ENCODE data around the gene RPS27.
"Not testable (repeated sequence)": the region's sequence is repeated elsewhere in the genome, so short reads cannot be mapped to it uniquely, and the experiment has no call there.

RPS27 gene

DNA sequence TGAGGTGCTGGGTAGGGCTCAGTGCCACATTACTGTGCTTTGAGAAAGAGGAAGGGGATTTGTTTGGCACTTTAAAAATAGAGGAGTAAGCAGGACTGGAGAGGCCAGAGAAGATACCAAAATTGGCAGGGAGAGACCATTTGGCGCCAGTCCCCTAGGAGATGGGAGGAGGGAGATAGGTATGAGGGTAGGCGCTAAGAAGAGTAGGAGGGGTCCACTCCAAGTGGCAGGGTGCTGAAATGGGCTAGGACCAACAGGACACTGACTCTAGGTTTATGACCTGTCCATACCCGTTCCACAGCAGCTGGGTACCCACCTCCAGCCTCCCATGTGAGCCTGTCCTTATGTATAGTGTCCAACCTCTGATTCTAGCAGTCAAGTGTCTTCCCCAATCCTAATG lies 31.1 kb upstream of the RPS27 start:
- no peak for DNase-seq (ENCODE audit: low read depth, low spot score)

DNA sequence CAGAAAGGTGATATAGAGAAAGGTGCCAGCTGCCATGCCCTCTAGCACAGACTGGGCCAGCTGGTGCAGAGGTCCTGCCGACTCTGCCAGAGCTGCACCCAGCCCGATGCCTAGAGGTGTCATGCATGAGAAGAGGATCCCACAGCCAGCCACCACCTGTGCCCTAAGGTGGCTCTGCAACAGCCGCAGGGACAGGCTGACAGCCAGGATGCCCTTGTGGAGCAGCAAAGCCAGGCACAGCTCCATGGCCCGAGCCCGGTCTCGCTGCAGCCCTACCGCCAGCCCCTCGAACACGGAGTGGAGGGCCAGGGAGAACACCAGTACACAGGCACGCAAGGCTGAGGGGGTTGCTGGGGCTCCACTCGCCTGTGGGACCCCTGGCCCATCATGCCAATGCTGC lies 30.4 kb upstream of the RPS27 start:
- DNase-seq (ENCODE audit: low read depth, low spot score): no peak

More for the DNA sequence above, 31.1 kb upstream of the RPS27 start:
- H3K4me3 ChIP-seq (ENCODE audit: low read length): no peak overlapping the region

DNA sequence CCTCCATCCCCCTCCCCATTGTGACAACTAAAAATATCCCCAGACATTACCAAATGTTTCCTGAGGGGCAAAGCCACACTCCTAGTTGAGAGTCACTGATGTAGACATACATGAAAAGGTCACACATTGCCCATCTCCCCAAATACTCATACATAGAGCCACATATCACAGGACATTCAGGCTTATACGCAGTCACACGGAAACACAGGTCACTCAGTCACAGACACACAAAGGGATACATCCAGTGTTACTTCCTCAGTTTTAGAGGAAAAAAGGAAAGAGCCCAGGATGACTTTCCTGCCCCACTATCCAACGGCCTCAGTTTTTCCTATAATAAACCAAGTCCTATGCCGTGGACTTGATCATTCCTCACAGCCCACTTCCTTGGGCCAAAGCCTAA lies 29.1 kb upstream of the RPS27 start:
- H3K4me3 ChIP-seq (ENCODE audit: low read length): no peak overlapping the region
- DNase-seq (ENCODE audit: low read depth, low spot score): no peak

More for the DNA sequence above, 30.4 kb upstream of the RPS27 start:
- no peak overlapping the region for H3K4me3 ChIP-seq (ENCODE audit: low read length)

DNA sequence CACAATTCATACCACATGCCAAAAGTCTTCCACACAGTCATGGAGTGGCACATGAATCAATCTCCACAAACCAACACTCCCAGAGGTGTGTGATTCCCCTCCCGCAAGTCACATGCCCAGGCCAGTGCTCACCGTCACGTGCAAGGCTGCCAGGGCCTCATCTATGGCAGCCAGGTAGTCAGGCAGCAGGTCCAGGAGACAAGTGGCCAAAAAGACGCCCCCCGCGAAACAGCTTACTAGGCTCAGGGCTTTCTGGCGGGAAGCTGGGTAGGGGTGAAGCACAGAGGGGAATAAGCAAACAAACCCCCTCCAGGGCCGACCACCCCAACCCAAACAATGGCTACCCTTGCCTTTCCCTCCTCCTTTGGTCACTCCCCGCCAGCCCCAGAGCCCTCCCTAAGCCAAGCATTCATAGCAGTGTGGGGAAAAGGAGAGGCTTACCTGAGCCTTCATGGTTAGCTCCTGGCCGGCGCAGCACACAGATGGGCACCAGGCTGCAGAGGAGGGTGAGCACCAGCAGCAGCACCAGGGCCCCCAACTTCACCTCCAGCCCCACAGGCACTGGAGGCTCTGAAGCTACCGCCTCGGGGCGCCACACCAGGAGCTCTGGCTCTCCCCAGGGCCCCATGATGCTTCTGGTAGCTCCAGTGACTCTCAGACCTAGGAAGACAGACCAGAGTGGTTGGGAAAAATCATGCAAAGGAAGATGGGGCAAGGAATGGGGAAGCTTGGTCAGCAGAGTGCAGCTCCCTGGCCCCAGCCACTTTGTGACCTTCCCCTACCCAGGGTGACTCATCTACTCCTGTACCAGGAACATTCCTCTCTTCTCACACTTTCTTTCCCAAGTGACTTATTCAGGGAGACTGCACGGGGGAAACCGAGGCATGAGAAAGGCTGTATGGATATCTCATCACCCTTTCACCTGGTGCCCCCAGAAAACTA lies 28.2 kb upstream of the RPS27 start:
- peak overlapping the region; percentile 85 for H3K4me3 ChIP-seq (ENCODE audit: low read length)
- no peak for DNase-seq (ENCODE audit: low read depth, low spot score)

DNA sequence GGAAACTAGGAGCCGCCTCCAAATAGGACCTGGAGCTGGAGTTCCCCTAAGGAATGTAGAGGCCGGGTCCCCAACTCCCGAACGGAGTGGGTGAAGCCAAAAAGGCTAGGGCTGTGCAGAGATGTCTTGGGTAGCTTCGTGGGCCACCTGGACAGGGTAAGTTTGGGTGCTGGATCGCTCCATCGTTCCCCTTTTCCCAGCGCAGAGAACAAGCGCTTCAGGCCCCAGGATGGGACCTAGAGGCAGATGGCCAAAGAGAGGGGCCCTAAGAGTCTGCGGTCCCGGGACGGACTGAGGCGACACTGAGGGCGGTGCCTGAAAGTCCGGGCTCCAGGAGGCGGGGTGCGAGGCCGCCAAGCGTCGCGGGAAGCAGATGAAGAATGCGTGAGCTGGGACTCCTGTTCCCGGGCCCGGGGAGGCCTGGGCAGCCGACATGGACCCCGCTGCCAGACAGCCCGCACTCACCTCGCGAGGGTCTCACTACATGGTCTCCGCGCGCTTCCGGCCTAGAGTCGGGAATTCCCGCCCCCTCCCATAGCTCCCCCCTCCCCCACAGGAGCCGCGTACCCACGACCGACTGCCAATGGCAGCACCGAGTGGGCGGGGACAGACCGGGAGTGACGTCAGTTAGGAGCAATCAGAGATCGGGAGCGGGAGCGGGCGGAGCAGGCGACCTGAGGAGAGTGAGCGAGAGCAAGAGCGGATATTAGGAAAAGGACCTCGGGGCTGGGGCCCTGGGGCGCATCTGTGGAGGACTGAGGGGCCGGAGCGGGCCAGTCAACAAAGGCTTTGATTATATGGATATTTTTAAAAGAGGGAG lies 27.3 kb upstream of the RPS27 start, which contains the start of gene SLC39A1:
TSS of gene SLC39A1 (minus strand) at position 508 of the 820 bp plus-strand sequence. CDS start 822 bp downstream, outside the sequence.
- peak within 1 kb of the TSS; percentile 85 for H3K4me3 ChIP-seq (ENCODE audit: low read length)
- peak; percentile 93 for DNase-seq (ENCODE audit: low read depth, low spot score)

DNA sequence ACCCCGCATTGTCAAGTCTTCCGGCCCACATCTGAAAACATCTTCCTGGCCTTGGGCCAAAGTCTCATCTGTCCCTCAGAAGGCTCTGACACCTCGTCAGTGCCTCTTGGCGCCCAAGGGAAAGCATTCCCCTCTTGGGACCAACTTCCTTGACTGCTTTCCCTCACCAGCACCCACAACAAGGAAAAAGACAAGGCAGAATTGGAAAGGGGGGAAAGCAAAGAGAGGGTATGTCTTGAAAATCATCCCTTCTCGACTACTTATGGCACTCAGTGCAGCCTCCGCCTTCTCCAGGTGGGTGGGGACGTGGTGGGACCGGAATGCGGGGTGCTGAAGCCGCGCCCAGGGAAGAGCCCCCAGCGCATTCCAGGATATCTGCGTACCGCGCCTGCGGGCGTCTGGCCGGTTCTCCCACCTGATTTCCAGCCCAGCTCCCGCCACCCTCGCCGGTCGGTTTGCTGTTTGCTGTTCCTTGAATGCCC lies 26.7 kb upstream of the RPS27 start:
- DNase-seq (ENCODE audit: low read depth, low spot score): no peak
- H3K4me3 ChIP-seq (ENCODE audit: low read length): peak overlapping the region; percentile 85

DNA sequence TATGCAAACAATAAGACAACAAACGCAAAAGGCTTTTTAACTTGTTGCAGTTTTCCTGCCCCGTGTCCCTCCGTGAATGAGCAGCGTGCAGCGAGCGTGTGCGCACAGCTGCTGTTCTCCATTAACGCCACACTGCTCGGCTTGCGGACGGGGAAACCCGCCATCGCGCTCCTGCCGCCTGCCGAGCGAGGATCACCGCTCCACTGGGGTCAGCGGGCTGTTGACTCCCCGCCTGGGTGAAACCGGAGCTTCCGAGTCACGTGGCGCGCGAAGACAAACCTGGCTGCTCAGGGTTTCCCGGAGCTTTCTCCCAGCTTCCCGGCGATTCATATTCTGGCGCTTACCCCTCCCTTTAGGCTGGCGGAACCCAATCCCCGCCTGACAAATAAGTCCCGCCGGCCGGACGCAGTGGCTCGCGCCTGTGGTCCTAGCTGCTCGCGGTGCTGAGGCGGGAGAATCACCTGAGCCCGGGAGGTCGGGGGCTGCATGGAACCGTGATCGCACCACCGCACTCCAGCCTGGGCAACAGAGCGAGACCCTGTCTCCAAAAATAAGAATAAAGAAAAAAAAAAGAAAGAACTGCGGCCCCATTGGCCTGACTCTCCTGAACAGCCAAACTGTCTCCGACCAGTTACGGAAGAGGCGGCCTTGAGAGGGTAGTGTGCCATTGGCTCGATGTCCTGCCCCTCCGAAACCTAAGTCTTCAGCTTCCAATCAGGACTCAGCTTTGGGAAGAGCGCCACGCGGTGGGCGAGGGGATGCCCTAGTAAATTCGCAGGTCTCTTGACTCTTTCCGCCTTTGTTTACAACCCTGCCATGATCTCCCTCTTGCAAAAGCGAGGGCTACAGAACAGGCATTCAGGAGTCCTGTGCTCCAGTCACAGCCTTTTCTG lies 23.2 kb upstream of the RPS27 start, which contains the start of gene CREB3L4:
TSS of gene CREB3L4 (plus strand) at position 796 of the 893 bp plus-strand sequence. CDS start 624 bp downstream, outside the sequence.
- DNase-seq (ENCODE audit: low read depth, low spot score): peak; percentile 99
- H3K4me3 ChIP-seq (ENCODE audit: low read length): peak within 1 kb of the TSS; percentile 72

DNA sequence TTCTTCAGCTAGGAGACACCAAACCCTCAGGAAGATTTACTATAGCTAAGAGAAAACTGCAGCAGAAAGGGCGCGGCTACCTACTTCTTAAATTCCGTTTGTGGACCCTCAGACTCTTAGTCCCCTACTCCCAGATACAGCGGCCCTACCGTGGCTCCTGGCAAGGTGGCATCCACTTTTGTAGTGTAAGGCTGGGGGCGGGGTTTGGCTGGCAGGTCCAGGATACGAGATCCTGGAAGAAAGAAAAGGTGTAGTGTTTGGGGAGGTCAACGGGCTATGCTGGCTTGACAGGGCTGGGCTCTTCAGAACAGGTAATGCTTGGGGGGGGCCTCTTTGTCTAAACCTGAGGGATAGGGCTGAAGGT lies 22.6 kb upstream of the RPS27 start:
- H3K4me3 ChIP-seq (ENCODE audit: low read length): peak overlapping the region; percentile 72
- DNase-seq (ENCODE audit: low read depth, low spot score): no peak

DNA sequence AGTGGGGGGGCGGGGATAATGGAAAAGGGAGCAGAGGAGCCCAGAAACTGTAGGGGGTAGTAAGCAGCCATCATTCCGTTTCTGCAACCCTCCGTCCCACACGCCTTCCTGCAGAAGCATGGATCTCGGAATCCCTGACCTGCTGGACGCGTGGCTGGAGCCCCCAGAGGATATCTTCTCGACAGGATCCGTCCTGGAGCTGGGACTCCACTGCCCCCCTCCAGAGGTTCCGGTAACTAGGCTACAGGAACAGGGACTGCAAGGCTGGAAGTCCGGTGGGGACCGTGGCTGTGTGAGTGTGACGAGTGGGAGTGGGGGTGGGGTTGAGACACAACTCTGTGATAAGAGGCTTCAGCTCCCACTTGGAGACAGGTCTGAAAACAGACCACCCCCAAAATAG lies 22.2 kb upstream of the RPS27 start:
- DNase-seq (ENCODE audit: low read depth, low spot score): no peak
- H3K4me3 ChIP-seq (ENCODE audit: low read length): peak overlapping the region; percentile 72

DNA sequence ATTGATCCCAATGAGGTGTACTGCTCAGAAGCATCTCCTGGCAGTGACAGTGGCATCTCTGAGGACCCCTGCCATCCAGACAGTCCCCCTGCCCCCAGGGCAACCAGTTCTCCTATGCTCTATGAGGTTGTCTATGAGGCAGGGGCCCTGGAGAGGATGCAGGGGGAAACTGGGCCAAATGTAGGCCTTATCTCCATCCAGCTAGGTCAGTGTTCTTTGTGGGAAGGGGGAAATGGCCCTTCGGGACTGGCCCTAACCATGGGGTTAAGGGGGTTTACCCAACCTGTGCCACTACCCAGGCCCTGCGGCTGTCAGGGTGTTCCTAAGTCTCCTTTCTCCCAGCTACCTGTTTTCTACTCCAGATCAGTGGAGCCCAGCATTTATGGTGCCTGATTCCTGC lies 21.6 kb upstream of the RPS27 start:
- H3K4me3 ChIP-seq (ENCODE audit: low read length): no peak overlapping the region
- DNase-seq (ENCODE audit: low read depth, low spot score): no peak

DNA sequence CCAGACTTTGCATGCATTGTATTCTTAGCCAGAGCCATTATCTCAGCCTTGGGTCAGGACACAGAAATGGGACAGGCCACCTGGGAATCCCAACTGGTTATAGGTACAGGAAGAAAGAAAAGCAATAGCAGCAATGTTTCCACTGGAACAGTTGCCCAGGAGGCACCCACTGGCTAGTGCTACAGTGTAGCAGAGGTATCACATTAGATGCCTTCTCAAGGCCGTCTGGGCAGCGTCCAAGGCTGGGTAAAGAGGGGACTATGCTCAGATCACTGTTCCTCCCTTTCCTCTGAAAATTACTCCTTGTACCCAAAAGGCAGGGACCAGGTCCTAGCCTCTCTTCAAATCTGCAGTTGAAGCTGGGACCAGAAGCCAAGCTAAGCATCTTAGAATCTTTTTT lies 20.2 kb upstream of the RPS27 start:
- no peak for DNase-seq (ENCODE audit: low read depth, low spot score)
- no peak overlapping the region for H3K4me3 ChIP-seq (ENCODE audit: low read length)

DNA sequence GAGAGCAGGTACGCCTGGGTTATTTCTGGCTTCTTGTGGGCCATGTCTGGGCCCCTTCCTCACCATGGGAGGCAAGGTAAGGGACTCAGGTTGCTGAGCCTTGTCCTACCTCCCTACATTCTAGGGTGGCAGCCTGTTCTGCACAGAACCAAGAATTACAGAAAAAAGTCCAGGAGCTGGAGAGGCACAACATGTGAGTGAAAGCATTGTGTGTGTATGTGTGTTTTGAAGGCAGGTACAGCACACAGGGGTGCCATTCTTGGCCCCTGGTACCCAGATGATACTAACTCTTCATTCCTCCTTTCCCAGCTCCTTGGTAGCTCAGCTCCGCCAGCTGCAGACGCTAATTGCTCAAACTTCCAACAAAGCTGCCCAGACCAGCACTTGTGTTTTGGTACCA lies 17.5 kb upstream of the RPS27 start:
- no peak overlapping the region for H3K4me3 ChIP-seq (ENCODE audit: low read length)
- DNase-seq (ENCODE audit: low read depth, low spot score): no peak

DNA sequence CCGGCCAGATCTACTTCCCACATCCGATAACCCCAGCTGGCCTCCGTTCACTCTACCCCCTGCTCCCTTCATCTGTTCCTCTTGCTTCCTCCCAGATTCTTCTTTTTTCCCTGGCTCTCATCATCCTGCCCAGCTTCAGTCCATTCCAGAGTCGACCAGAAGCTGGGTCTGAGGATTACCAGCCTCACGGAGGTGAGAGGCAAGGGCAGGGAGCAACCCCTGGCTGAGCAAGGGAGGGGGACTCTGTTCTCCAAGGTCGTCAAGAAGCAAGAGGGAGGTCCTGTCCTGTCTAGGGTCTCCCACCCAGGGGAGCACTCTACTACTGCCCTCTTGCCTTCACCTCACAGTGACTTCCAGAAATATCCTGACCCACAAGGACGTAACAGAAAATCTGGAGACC lies 17.0 kb upstream of the RPS27 start:
- no peak for DNase-seq (ENCODE audit: low read depth, low spot score)

DNA sequence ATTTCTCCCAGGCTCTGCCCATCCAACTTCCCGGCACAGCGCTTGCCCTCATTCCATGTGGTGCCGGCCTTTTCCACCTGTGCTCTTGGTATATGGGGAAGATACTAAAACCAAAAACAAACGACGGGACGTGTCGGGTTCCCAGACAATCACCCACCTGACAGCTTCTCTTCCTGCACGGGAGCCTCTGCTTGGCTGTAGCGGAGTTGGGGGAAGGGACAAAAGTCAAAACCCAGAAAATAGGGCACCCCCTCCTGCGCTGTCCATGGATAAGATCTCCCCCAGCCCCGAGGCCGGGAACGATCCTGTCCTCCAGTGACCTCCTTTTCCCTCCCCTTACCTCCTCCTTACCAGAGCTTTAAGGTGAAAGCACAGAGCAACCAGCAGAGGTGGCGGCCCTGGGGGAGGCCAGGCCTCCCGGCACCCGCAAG lies 13.7 kb upstream of the RPS27 start:
- peak overlapping the region; percentile 93 for H3K4me3 ChIP-seq (ENCODE audit: low read length)
- DNase-seq (ENCODE audit: low read depth, low spot score): no peak

More for the DNA sequence above, 17.0 kb upstream of the RPS27 start:
- H3K4me3 ChIP-seq (ENCODE audit: low read length): no peak overlapping the region

DNA sequence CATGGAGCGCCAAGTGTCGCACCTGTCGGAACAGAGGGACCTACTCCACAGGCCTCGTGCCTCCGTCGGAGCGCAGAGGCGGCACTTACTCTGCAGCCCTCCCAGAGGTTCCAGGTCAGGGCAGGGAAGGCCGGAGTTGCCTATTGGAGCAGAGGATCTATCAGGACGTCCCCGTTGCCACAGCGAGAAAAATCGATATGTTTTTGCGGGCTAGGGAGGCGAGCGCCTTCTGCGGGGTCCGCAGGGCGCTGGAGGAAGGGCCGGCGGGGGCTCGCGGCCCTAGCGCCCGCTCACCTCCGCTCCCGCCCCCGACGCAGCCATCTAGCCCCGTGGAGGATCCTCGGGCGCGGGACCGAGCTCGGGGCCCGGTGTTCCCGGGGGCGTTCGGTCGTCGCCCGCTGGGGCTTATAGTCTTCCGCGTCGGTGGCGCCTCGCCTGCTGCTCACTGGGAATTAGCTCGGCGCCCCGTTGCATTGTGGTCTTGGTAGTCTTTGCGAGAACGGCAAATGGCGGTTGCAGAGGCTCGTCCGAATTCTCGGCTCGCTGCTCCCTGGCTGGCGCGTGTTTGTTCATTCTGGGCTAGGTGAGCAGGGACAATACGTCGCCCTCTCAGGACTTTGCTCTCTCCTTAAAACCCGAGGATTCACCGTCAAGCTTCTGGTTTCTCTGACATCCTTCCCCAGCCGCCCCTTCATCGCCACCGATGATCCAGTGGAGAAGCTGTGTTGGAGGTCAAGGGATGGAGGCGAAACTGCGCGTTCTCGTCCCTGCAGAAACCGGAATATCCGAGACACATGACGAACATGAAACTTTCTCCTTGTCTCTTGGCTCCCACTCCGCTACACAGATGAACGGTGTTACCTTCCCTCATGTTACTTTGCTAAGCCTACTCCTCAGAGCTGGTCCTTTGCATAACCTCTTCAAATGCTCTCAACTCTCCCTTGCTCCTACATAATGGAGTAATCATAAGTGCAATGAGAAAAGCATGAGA lies 13.0 kb upstream of the RPS27 start, which contains the start of gene JTB:
TSS of gene JTB (minus strand) at position 425 of the 991 bp plus-strand sequence. CDS start at position 3, 422 bp downstream.
- peak; percentile 81 for DNase-seq (ENCODE audit: low read depth, low spot score)
- H3K4me3 ChIP-seq (ENCODE audit: low read length): peak within 1 kb of the TSS; percentile 93

DNA sequence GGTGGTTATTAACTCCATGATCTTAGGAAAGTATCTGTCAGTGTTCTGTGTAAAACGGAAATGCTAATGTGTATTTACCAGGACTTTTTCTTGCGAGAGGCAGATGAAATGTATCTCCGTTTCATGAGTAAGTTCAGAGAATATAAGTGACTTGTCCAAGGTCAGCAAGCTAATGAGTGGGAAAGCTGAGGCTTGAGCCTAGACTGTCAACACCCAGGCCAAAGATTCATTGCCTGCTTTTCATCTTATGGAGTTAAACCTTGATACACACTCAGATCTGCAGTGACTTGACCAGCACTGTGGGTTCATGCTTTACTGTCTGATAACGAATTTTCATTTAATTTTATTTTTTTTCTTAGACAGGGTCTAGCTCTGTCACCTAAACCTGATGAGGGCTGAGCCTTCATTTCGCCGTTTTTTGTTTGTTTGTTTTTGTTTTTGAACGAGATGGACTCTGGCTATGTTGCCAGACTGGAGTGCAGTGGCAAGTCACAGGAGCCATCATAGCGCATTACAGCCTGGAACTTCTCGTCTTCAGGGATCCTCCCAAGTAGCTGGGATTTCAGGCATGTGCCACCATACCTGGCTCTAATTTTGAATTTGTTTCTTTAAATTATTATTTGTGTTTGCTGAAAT lies 12.2 kb upstream of the RPS27 start:
- H3K4me3 ChIP-seq (ENCODE audit: low read length): peak overlapping the region; percentile 93
- no peak for DNase-seq (ENCODE audit: low read depth, low spot score)

DNA sequence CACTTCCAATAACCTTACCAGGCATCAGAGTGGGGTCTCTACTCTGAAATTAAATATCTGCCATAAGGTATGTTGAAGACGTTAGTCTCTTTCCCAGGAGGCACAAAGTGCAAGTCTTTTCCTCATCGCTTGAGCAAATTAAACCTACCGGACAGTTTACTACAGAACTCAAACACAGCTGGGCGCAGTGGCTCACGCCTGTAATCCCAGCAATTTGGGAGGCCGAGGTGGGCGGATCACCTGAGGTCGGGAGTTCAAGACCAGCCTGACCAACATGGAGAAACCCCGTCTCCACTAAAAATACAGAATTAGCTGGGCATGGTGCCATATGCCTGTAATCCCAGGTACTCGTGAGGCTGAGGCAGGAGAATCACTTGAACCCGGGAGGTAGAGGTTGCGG lies 11.5 kb upstream of the RPS27 start:
- H3K4me3 ChIP-seq (ENCODE audit: low read length); DNase-seq (ENCODE audit: low read depth, low spot score): not testable (repeated sequence)

All from Jurkat, Clone E6-1 (cell line).